Erythroblast (primary cell): Measurements from ENCODE around the gene TAF13.

ENCODE experiments used
- DNase-seq, 2 experiments: peaks; one replicate each; lab custom pipeline; 2025; lab: John Stamatoyannopoulos, UW
- GATA1 ChIP-seq: IDR thresholded peaks from 2 replicates; pipeline ENCODE4 v1.6.1; 2011; ENCODE audit warnings: low read depth, mild to moderate bottlenecking, control low read depth, low read length, moderate library complexity
- POLR2A ChIP-seq: IDR thresholded peaks from 2 replicates; pipeline ENCODE4 v1.6.1; 2011; ENCODE audit warnings: mild to moderate bottlenecking, low read length

The TAF13 gene

GRCh38 chr1:109075531-109076490 is at the start of gene TAF13:
Gene TAF13 (minus strand): TSS chr1:109076003. CDS start chr1:109075947, 56 bp downstream.
- TF ChIP-seq POLR2A (peak; percentile 99), GATA1 (no peak)

DNA sequence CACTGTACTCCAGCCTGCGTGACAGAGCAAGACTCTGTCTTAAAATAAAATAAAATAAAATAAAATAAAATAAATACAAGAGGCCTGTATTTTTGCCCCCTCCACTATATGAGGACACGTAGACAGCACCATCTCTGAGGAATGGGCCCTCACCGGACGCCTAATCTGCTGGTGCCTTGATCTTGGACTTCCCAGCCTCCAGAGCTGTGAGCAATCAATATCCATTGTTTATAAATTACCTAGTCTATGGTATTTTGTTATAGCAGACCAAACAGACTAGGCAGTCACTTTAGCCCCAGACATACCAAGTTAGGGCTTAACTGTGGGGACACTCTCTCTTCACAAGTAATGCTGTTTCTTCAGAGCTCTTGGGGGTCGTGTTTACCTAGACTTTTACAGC is 44.6 kb upstream of the TAF13 start:
- TF ChIP-seq GATA1 (no peak), POLR2A (no peak)
- no peak for DNase-seq

More at GRCh38 chr1:109075531-109076490, at the start of gene TAF13:
- peak; percentile 92 to 93 for DNase-seq

DNA sequence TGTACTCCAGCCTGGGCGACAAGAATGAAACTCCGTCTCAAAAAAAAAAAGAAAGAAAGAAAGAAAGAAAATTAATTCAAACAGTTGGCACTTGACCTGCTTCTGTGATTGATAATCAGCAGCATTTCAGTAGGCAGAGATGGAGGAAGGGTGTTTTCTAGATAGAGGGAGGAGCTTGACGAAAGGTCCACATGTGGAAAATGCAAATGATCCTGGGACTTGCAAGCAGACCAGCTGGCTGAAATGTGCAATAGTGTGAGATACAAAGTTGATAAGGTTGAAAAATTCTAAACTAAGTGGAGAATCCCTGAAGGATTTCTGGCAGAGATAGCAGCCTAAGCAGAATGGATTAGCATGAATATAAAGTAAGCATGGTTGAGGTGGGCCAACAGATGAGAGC is 42.3 kb upstream of the TAF13 start:
- no peak for TF ChIP-seq POLR2A
- no peak for TF ChIP-seq GATA1
- DNase-seq, result no peak

DNA sequence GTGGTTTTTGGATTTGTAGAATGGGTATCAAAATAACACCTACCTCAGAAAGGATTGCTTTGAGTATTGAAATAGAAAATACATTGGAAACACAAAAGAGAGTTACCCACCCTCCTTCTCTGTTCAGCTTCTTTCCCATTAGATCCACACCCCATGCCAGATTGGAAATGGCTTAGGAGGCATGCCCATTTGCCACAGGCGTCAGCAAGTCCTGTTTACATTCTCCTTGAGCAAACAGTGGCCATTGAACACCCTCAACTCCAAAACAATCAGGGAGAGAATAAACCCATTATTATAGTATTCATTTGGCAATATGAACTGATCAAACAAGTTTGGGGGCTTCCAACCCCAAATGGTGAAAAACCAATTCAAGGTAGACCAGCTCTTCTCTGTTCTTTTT is 40.5 kb upstream of the TAF13 start:
- no peak for DNase-seq
- TF ChIP-seq POLR2A, result no peak
- no peak for TF ChIP-seq GATA1

DNA sequence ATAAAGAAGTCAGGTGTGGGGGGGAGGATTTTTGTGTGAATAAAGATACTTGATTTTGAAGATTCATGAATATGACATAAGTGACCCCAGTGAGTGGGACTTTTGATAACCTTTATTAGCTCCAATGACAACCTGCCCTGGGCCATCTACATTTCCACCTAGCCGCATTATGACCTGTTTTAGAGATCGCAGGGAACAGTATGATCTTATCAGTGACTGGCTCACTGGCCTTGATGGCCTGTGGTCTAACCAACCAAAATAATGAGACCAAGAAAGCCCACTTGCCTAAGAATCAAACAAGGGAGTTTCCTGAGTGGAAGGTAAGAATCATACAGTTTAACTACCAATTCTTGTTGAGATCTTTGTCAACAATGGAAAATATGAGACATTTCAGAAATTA is 39.9 kb upstream of the TAF13 start:
- DNase-seq, result no peak
- no peak for TF ChIP-seq POLR2A
- TF ChIP-seq GATA1, result no peak

DNA sequence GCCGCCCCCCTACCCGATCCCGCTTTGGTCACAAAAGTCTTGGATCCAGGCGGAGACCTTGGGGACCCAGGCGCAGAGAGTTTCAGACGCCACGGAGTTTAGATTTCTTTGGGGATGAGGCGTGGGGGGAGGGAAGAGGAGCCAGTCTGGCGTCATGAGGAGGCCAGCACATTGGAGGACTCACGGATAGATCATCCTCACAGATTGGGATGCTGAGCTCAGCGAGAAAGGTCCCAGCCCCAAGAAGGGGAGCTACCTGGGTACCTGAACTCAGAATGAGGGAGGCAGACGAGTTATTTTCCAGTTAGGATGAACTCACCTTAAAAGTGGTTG is 38.5 kb upstream of the TAF13 start:
- no peak for DNase-seq
- TF ChIP-seq POLR2A, result no peak
- TF ChIP-seq GATA1, result no peak

- TF ChIP-seq GATA1 (no peak), POLR2A (no peak)
- peak; percentile 19 for DNase-seq
These were observed 38.0 kb upstream of the TAF13 start, which contains the start of gene ELAPOR1 for GRCh38 chr1:109113590-109114341. Gene ELAPOR1 (plus strand): TSS chr1:109114115. CDS start chr1:109114184, 69 bp downstream.

GRCh38 chr1:109112652-109113285 is 37.0 kb upstream of the TAF13 start:
- DNase-seq, result peak; percentile 86 to 92
- TF ChIP-seq GATA1 (no peak), POLR2A (no peak)

- DNase-seq, result peak; percentile 57 to 61
- TF ChIP-seq POLR2A (no peak), GATA1 (no peak)
These were observed 36.4 kb upstream of the TAF13 start for GRCh38 chr1:109112056-109112651.

DNA sequence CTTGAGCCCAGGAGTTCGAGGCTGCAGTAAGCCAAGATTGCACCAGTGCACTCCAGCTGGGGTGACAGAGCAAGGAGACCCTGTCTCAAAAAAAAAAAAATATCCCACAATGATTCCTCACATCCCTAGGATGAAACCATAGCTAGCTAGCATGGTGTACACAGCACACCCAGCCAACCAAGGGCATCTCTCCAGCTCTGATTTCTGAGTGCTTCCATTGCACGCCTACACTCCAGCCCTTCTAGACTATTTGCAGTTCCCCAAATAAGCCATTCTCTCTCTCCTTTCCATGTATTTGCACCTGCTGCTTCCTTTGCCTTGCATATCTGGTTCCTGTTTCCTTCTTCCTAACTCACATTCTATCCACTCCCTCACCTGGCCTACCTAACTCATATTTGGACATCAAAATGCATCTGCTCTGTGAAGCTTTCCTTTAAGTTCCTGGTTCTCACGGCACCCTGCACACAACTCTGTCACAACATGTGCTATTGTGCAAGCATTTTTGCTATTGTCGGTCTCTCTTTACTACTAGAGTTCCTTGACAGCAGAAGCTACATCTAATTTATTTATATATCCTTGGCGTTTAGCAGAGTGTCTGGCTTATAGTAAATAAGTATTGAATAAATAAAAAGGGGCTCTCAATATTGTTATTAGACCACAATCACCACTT is 35.7 kb upstream of the TAF13 start:
- no peak for DNase-seq
- no peak for TF ChIP-seq POLR2A
- TF ChIP-seq GATA1, result no peak

- DNase-seq, result no peak
- TF ChIP-seq POLR2A (no peak), GATA1 (no peak)
These were observed 34.1 kb upstream of the TAF13 start for GRCh38 chr1:109109906-109110305.

DNA sequence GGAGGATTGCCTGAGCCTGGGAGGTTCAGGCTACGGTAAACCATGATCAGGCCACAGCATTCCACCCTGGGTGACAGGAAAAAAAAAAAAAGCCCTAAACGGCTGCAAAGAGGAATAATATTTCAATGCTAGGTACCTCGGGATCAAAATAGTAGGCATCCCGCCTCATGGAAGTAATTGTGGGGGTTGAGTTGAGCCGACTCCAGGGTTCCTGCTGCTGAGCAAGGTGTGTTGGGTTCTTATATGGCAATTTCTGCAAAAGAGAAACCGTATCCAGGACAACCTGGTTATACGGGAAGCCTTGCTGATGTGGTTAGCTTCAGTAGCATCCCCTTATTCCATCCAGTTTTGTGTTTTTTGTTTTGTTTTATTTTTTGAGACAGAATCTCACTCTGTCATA is 32.0 kb upstream of the TAF13 start:
- no peak for DNase-seq

More for the DNA sequence above, 32.0 kb upstream of the TAF13 start:
- TF ChIP-seq GATA1 (no peak), POLR2A (no peak)
